Measurements from ENCODE around the gene MYBPH.

Gene MYBPH

DNA sequence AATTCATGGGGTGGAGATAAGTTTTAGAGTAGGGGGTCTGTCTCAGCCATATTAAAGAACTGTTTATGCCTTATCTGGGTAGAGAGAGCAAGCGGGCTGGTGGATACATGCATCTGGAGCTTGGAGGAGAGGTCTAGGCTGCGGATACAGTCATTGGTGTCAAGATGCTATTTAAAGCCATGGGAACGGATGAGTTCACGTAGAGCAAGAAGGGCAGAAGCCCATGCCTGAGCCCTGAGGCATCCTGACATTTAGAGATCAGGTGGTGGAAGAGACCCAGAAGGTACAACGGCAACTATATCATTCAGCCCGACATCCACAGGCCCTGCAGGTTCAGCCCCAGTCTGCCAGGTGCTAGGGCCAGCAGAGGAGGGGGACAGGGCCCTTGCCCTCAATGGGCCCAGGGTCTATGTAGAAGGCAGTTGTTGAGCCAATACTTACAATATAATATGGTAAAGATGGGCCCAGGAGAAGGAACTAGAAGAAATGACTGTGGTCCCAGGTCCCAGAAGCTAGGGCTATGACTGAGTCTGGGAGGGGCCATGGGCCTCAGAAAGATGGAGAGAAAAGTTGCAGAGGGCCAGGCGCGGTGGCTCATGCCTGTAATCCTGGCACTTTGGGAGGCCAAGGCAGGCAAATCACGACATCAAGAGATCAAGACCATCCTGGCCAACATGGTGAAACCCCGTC lies 26.0 kb upstream of the MYBPH start:
- DNase-seq: no peak

DNA sequence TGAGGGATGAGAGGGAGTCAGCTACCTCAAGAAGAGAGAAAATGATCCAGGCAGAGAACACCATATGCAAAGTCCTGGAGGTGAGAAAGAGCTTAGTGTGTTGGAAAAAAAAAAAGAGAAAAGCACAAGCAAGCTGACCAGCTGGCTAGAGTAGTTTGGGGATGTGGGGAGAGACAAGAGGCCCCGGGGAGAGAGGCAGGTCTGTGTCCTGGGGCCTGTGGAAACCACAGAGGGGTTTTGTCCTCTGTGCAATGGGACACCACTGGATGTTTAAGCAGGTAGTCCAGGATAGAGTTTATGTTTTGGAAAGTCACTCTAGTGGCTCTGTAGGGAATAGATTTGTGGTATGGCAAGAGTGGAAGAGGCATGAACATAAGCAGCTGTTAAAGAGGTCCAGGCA lies 25.3 kb upstream of the MYBPH start:
- DNase-seq: no peak

DNA sequence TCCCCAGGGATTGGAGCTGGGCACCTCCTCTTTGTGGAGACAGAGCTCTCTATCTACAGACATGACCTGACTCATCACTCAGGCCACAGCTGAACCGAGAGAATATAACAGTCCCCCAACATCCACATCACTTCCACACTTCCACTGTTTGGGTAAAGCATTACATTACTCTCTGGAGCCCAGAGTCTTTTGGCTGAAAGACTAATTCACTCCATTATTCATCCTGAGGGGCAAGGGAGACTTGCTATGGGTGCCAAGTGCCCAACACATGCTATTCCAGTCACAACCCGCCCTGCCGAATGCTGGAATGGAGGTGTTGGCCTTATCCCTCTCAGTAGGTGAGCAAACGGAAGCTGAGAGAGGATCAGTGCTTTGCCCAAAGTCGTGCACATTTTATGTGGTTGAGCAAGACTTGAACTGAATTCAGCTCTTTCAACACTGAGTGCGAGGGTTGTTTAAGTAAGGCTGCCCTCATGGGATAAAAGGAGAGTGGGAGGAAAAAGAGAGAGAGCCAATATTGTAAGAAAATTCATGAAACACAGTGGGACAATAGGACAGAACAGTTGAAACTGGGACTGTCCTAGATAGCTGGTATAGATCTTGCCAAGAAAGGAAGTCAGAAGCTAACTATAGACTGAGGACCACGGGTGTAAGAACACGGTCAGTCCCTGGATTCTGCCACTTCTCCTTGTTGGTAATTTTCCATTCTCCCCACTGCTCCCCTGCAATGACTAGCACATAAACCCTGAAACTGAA lies 24.4 kb upstream of the MYBPH start:
- peak in 5 of 51 donors; percentile 24 to 63 (median 45) for DNase-seq

DNA sequence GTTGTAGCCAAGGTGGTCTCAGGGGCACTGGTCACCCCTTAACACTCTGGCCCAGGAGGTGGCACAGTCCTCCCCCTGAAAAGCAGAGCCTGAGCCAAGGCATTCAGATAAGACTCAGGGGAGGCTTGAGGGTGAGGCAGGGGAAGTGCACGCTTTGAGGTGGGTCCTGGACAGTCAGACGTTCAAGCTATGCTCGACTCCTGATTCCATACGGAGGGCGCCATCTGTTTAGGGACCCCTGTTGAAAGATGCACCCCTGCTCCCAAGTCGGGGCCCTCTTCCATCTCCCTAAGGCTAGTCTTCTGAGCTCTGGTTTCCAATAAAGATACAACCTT lies 23.8 kb upstream of the MYBPH start:
- DNase-seq: no peak

DNA sequence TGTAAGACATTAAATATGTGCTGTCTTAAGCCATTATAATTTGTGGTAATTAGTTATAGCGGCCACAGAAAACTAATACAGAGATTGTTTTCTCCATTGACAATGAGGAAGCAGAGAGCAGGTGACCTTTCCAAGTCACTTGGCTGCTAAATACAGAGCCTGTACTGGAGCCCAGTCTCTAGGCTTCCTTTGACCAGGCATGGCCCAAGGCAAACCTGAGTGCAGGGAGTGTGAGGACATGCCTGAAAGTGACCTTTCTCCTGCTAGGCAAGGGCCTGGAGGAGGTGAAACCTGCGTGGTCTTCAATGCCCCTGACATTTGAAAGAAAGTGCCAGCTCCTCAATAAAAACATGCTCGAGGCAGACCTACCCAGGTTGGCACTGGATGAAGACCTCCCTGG lies 23.4 kb upstream of the MYBPH start:
- no peak for DNase-seq

DNA sequence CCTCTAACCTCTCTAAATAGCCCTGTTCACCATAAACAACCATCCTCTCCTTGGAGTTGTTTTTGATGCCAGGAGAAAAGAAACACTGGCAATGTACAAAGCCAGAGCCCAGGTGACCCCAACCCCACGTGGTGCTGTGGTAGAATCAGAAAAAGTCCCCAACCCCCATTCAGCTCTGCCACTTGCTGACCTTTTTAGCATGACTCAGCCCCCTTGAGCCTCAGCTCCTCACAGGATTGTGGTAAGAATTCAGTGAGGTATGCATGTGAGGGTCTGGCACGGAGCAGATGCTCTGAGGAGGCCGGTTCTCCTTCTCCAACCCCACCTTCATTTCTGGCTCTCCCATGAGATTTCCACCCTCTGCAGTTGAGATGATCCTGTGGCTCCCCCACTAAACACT lies 22.0 kb upstream of the MYBPH start:
- no peak for DNase-seq

DNA sequence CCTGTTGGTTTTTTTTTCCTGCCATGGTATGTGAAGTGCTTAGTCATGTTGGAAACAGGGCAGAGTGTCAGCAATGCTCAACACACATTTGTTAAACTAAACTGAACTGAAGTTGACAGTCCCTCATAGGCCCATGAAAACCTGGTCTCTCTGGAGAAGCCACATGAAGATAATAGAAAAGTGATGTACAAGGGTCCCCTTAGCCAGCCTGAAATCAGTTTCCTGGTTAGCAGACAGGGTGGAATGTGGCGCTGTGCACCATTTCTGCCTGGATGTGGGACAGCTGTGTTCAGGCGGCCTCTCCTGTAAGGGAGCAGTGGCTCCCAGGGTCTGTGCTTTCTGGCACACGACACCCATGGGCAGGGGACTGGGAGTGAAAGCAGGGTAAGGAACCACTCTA lies 20.7 kb upstream of the MYBPH start:
- DNase-seq: no peak

DNA sequence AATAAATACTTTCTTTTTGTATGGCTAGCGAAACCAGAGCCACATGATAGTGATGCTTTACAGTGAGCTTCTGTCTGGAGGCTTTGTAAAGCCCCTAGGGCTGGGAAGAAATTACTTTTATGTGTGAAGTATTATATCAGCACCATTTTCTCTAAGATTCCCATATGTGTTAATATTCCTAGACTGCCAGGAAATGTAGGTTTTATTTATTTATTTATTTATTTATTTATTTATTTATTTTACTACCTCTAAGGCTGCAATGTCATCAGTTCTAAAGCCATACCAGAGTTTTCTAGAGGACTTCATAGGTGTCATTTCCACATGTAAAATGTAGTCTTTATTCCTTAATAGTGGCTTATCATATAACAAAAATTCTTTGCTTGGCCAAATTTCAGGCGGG lies 15.3 kb upstream of the MYBPH start:
- DNase-seq: no peak

DNA sequence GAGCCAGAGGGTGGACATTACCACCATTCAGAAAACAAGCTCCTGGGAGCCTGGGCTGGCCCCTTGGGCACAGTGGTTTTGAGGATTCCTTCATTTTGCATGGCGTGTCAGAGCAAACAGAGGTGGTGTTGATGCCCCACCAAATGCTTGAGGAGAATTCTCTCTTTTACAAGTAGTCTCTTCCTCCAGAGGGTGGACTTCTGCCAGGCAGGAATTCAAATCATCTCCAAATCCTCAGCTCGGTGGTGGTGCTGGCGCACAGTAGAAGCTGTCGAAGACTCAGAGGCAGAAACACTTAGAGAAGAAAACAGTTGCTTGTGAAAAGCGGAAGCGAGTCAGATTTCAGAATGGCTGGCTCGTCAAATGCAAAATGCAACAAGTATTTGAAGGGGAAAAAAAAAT lies 14.3 kb upstream of the MYBPH start:
- DNase-seq: peak in 1 of 51 donors; percentile 16

DNA sequence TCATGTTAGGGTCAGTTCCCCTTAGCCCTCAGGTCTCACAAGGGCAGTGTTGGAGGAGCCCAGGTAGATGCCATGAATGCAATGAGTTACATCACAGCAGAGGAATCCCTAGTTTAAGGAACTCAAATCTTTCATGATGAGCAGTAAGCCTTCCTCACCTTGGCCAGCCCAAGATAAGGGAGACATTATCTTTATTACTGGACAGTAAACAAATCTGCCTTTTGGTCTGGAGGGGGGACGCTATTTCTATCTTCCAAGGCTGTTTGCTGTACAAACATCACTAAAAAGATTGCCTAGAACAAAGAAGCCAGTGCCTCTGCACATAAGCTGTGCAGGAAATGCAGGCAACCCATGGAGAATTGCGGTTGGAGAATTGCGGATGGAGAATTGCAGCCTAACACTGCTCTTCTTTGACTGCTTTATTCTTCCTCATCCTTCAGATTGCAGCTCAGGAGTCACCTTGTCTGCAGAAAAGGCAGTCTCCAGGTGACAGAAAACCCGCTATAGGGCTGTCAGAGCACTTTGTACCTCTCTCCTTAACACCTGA lies 13.1 kb upstream of the MYBPH start:
- no peak for DNase-seq

DNA sequence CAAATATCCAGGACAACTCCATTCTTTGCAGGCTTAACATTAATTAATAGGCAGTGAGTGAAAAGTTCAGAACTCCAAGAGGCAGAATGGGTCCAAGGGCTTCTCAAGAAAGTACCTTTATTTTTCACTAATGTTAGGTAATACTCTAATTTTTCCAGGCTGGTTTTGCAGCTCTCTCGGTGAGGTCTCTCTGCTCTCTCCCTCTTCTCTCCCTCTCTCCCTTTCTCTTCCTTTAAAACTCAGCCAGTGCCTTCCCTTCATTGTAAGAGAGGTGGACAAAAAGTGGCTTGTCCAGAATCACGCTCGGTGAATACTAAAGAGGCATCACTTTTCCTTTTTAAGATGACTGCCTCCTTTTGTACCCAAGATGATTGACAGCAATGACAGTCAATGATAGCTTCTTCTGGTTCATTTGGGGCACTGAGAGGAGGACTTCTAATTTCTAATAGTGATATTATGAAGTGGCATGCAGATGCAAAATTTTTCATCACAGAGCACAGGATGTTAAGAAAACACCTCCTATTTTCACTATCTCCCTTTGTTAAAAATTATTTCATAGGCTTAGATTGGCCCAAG lies 12.2 kb upstream of the MYBPH start:
- peak in 1 of 51 donors; percentile 54 for DNase-seq

DNA sequence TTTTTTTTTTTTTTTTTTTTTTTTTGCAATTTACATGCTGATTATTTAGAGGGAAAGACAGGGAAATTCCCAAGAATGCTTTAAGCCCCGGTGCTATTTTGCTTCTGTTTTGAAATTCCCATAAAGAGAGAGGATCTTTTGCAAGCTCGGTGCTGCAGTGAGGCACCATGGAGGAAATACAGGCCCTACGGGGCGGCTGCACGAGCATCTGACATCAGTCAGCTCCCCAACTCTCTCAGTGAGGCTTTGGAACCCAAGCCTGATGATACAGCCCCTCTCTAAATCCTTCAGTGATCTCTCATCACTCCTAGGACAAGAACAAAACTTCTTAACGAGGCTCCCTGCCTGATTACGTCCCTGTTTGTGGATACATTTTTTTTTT lies 11.7 kb upstream of the MYBPH start:
- DNase-seq: peak in 5 of 51 donors; percentile 18 to 54 (median 34)

DNA sequence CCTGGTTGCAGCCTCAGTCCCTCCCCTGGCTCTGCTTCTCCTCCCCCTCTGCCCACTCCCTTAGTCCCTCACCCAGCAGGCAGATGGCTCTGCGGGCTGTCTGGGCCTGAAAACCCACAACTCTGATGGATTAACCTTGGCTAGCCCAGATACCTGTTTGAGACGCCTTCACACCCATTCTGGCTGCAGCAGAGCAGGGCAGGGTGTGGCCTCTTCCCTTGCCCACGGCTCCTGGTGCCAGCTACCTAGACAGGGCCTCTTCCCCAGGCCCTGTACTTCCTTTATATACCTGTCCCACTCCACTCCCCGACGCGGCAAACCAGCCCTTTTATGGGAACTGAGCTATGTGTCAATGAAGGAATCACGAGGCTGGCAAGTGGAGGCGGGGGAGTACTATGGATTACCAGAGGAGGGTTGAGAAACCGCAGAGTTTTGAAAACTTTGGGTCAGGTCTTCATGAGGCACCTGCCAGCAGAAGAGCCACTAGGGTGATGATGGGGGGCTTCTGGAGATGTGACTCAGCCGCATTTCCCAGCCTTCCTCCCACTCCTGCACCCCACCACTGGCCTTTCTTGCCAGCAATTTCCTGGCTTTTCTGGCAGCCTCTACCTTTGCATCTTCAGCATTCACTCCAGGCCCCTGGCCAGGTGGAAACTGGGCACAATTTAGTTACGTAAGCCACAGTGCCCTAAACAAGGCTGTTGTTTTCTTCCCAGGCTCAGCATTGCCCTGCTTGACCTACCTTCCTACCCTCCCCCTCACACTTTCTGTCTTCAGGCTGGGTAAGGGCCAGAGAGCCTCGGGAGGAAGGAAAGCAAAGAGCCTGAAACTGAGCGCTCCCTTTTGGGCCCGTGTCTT lies 11.0 kb upstream of the MYBPH start, which contains the start of gene CHI3L1:
Gene CHI3L1, minus strand, starts transcription at position 259 of the 858 bp plus-strand sequence. Its CDS starts 81 bp downstream, at position 178.
- DNase-seq: peak in 28 of 51 donors; percentile 32 to 77 (median 55)

DNA sequence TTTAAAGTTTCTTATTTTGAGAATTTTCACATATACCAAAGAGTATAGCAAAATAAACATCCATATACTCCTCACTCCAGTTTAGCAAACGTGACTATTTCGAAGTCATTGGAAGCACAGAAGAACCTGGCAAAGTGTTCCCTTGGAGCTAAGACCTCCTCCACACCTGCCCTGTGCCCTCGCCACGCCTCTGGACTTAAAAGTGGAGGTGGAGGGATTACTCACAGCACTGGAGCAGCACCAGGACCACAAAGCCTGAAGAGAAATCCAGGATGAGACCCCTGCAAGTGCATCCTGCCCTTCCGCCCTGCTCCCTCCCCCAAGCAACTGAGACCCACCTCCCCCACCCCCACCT lies 10.4 kb upstream of the MYBPH start:
- no peak for DNase-seq

DNA sequence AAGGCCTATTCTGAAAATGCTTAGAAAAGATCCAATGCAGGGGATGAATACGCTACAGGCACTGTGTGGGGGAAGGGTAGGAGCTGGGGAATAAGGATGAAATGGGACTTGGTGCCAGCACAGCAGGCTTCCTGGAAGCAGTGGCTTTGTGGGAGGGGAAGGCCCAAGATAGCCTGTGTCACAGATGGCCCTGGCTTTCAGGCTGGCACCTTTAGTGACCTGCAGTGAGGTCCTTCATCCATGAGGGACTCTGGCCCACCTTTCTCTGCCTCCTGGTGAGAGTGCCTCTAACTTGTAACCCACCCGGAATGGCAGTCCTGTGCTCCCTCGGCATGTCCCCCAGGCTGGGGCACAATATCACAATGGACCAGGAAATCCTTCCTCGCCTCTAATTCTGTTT lies 10.0 kb upstream of the MYBPH start:
- DNase-seq: no peak

DNA sequence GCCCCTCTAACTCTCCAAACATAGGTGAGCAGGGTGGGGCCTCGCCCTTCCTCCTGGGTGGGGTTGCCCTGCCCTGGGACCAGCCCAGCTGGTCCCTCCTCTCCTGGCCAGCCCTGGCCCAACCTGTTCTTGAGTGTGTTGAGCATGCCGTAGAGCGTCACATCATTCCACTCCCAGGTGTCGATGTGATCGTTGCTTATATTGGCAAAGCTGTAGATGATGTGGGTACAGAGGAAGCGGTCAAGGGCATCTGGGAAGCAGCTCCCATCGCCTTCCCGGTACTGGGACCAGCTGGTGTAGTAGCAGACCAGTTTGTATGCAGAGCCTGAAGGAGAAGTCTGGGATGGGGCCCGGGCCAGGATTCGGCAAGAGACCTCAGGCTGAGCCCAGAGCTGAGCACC lies 9.4 kb upstream of the MYBPH start:
- peak in 1 of 51 donors; percentile 27 for DNase-seq

DNA sequence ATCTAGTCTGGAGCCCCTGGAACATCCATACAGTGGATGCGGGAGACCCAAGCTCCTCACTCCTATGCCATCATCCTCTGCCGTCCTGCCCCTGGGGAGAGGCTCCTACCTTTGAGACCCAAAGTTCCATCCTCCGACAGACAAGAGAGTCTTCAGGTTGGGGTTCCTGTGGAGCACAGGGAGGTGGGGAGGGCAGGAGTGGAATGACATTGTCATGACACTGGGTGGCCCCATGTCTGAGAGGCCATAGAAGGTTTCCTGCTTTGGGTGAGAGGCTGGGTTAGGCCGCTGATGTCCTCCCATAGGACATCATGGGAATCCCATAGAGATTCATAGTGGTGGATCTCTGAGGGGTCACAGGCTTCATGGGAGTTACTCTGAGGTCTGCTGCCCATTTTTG lies 8.8 kb upstream of the MYBPH start:
- DNase-seq: no peak

DNA sequence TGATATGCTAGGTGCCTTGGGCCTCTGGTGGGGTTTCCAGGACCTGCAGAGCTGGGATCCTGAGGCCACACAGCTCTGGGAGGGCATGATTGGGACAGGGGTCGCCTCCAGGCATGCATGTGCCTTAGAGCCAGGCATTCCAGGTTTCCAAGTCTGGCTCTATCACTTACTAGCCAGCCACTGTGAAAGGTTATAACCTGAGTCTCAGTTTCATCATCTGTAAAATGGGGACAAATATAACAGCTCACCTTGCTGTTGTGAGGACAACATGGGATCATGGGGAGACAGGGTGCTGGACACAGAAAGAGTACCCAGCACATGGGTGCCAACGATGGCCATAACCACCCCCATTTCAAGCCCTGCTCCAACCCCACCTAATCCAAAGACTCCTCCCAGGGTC lies 8.2 kb upstream of the MYBPH start:
- no peak for DNase-seq

DNA sequence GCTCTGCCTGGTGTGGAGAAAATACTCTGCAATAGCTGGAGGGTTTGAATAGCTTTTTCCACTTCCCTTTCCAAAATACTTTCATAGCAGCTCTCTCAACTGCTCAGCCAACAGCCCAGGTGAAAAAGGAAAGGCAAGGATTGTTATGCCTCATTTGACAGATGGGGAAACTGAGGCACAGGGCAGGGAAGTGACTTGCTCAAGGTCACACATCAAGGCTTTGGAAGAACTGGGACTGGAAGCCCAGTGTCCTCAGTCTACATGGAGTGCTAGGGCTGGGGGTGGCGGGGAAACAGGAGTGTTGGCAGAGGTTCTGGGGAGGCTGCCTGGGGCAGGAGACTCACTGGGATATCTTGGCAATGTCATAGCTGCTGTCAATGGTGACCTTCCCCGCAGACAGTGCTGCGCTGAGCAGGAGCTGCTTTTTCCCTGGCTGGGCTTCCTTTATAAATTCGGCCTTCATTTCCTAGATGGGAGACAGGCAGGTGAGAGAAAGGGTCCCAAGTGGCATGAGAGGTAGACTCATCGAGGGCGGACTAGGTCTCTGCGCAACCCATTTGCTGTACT lies 6.8 kb upstream of the MYBPH start:
- DNase-seq: no peak

DNA sequence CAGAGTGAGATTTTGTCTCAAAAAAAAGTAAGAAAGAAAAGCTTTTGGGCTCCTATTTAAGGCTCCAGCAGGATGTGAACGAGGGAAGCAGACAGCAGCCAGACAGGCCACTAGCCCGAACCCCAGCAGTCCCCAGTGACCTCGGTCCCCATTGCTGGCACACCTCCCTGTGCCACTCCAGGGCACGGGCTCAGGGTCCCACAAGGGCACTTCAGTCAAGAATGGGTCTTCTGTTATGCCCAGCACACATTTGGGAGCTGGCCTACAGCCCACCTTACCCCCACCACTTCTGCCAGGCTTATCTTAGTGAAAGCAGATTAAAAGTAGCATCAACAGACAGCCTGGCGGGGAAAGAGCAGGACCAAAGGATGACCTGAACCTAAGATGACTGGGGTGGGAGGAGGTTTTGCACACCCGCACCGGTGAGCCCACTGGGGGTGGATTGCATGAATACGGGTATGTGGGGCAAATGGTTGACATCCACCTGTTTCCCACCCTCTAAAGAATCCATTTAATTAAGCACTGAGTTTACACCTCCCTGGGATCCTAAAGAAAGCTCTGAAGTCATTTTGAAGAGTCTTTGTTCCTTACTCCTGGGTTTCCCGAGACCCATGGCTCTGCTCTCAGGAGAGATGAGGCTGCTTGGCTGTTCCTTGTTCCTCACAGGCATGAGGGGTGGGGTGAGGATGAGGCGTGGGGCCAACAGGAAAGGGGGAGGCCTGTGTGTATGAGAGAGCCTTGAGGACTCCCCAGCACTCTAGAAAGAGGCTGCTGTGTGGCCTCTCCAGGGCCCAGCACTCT lies 6.2 kb upstream of the MYBPH start:
- DNase-seq: no peak

Data from hypothalamus (tissue), 51 donors.